ENCODE results near the gene SMNDC1.

SMNDC1 gene

DNA sequence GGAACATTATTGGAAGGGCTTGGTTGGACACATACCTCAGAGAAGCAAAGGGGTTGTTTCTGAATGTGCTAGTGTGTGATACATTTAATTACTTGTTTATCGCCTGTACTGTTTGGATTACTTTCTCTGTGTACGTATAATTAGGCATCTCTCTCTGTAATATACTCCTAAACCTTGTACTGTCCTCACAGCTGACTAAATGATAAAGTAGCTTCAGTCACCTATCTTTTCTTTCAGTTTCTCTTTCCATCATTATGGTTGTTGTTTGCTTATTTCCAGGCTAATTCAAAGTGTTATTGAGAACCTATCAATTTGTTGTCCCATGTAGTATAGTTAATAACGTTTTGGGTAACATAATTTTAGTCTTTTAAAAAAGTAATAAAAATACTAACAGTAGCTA, 63.3 kb downstream of the SMNDC1 start:
- Histone ChIP-seq H3K9me3 (ENCODE audit: control insufficient read depth, low read depth, low read length) (no peaks in the 10 kb centered on the region), H3K36me3 (ENCODE audit: control insufficient read depth, low read depth, low read length) (no peaks in the 10 kb centered on the region), H3K9ac (ENCODE audit: low read length) (no peak overlapping the region), H3K4me1 (ENCODE audit: control insufficient read depth, low read depth, low read length) (peaks cover 9% of the 10 kb centered on the region), H3K4me3 (ENCODE audit: low read length) (no peak overlapping the region), H3K27me3 (ENCODE audit: control insufficient read depth, insufficient read depth, low read length) (no peaks in the 10 kb centered on the region), H3K27ac (ENCODE audit: low read length) (no peak overlapping the region)

Measured in iPS-18a (cell line).